Peyer's patch (tissue), 4 donors: ENCODE results near the gene CLK1. TPM values are rescaled to one million over a fixed set of nuclear protein-coding genes. Genes with fewer than 3 reads are reported as not detected.

Source experiments
- DNase-seq, 3 donors: peaks; one replicate each; pipeline ENCODE4 v3.0.0-alpha.2; 2017 to 2019
- H3K27ac ChIP-seq, 4 donors: fragments of 200-600 bp; sonication (generic); one replicate each; pipeline ENCODE4 v1.5.1; 2016 to 2019
- H3K27me3 ChIP-seq, 2 donors: fragments of 200-600 bp; sonication (generic); one replicate each; pipeline ENCODE4 v1.5.1; 2019
- H3K36me3 ChIP-seq, 3 donors: fragments of 200-600 bp; sonication (generic); one replicate each; pipeline ENCODE4 v1.5.1; 2016 to 2019
- H3K4me1 ChIP-seq, 4 donors: fragments of 200-600 bp; sonication (generic); one replicate each; pipeline ENCODE4 v1.5.1; 2016 to 2019
- H3K4me3 ChIP-seq, 4 donors: fragments of 200-600 bp; sonication (generic); 1 replicate in 3 of 4; 2 replicates in 1 of 4; pipeline ENCODE4 v1.5.1; 2016 to 2019; ENCODE audit warnings: mild to moderate bottlenecking in 1 of 4
- H3K9me3 ChIP-seq, 4 donors: fragments of 200-600 bp; sonication (generic); one replicate each; pipeline ENCODE4 v1.5.1; 2016 to 2019; ENCODE audit warnings: mild to moderate bottlenecking in 1 of 4
- POLR2A ChIP-seq, 2 donors: fragments of 450-650 bp; IDR thresholded peaks; one replicate each; pipeline ENCODE4 v1.5.1; 2017; ENCODE audit warnings: antibody characterized with exemption in 2 of 2, mild to moderate bottlenecking in 2 of 2, moderate library complexity in 2 of 2
- total RNA-seq, 4 donors: library from RNA; depleted of rRNA; stranded (reverse); fragments of >200 nt; gene quantifications; one replicate each; pipeline ENCODE4 v1.1.0, GENCODE V29; 2016
- TF ChIP-seq, protein P1 (sequence below), 6 experiments: fragments of 450-650 bp in 4 of 6; fragments of 200-600 bp in 2 of 6; sonication (generic) in 1 of 6; IDR thresholded peaks; one replicate each; pipeline ENCODE4 v1.5.1; 2017 to 2019; ENCODE audit warnings: antibody characterized with exemption in 6 of 6, mild to moderate bottlenecking in 3 of 6, moderate library complexity in 1 of 6

Gene CLK1
- total RNA-seq, 4 donors from 2014 or later = 119 to 173 (median 144) TPM

GRCh38 chr2:200873560-200873959 lies 9.1 kb upstream of the CLK1 start:
- Histone ChIP-seq H3K36me3 (peaks cover 0 to 70% (median 0%) of the 10 kb centered on the region in 3 donors), H3K27ac (no peak overlapping the region), H3K4me1 (peaks cover 0 to 4% (median 0%) of the 10 kb centered on the region in 4 donors), H3K9me3 (no peaks in the 10 kb centered on the region), H3K27me3 (no peaks in the 10 kb centered on the region), H3K4me3 (no peak overlapping the region)
- no peak for DNase-seq
- TF ChIP-seq, protein P1, sequence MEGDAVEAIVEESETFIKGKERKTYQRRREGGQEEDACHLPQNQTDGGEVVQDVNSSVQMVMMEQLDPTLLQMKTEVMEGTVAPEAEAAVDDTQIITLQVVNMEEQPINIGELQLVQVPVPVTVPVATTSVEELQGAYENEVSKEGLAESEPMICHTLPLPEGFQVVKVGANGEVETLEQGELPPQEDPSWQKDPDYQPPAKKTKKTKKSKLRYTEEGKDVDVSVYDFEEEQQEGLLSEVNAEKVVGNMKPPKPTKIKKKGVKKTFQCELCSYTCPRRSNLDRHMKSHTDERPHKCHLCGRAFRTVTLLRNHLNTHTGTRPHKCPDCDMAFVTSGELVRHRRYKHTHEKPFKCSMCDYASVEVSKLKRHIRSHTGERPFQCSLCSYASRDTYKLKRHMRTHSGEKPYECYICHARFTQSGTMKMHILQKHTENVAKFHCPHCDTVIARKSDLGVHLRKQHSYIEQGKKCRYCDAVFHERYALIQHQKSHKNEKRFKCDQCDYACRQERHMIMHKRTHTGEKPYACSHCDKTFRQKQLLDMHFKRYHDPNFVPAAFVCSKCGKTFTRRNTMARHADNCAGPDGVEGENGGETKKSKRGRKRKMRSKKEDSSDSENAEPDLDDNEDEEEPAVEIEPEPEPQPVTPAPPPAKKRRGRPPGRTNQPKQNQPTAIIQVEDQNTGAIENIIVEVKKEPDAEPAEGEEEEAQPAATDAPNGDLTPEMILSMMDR (IDR thresholded peaks at IDR 0.05) = no peak
- TF ChIP-seq POLR2A (IDR thresholded peaks at IDR 0.05) = no peak

DNA sequence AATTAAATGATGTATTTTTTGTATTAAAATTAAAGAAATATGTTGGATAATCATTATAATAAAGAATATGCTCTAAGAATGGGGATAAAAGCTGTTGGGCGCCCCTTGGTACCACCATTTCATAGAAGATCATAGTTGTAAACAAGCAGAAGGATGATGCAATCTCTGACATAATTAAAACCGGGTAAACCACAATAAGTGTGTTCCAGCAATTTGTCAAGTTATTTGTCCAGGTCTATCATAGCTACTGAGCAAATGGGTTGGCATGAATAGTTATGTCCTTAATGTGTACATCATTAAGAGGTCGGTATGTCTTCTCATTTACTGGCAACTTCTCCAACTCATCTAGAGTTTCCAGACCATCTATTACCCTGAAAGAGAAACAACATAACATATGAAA lies 6.7 kb upstream of the CLK1 start:
- H3K36me3 ChIP-seq = peaks cover 0 to 54% (median 0%) of the 10 kb centered on the region in 3 donors
- DNase-seq = no peak
- TF ChIP-seq, protein P1 (IDR thresholded peaks at IDR 0.05) = no peak
- TF ChIP-seq POLR2A (IDR thresholded peaks at IDR 0.05) = no peak
- H3K9me3 ChIP-seq = no peaks in the 10 kb centered on the region
- no peaks in the 10 kb centered on the region for H3K4me1 ChIP-seq
- no peak overlapping the region for H3K27ac ChIP-seq
- no peaks in the 10 kb centered on the region for H3K27me3 ChIP-seq
- H3K4me3 ChIP-seq = no peak overlapping the region

DNA sequence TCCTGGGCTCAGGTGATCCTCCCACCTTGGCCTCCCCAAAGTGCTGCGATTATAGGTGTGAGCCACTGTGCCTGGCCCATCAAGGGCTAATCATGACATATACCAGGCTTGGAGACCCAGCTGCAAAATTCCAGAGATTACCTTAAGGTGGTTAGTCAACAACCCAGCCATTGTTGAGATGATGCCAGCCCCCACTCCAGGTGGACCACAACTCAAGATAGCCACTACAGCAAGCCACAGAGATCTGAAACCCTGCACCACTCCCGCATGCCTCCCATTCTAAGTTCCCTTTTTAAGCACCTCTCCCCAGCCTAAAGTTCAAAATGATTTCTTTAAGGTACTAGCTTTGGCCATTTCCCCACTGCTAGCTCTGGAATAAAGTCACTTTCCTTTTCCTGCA lies 4.6 kb upstream of the CLK1 start:
- no peaks in the 10 kb centered on the region for H3K9me3 ChIP-seq
- peaks cover 0 to 34% (median 0%) of the 10 kb centered on the region in 3 donors for H3K36me3 ChIP-seq
- H3K4me3 ChIP-seq = no peak overlapping the region
- TF ChIP-seq, protein P1 (IDR thresholded peaks at IDR 0.05) = no peak
- TF ChIP-seq POLR2A (IDR thresholded peaks at IDR 0.05) = no peak
- H3K27me3 ChIP-seq = no peaks in the 10 kb centered on the region
- peaks cover 0 to 5% (median 2%) of the 10 kb centered on the region in 4 donors for H3K4me1 ChIP-seq
- no peak overlapping the region for H3K27ac ChIP-seq
- DNase-seq = no peak

DNA sequence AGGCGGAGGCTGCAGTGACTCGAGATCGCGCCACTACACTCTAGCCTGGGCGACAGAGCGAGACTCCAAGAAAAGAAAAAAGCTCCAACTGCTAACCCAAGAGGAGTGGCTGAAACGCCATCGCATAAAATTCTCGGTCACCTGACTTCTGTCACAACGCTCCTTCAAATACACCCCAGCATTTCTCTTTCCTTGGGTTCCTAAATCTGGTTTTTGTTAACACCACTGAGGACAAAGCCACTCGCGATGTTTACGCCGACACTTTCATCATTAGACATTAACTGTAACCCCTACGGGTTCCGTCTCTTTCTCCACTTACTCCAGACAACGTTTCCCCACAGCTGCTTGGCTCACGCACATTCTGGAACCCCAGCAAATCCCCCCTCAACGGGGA lies 679 bp downstream of the CLK1 start:
- no peaks in the 10 kb centered on the region for H3K9me3 ChIP-seq
- peaks cover 0 to 29% (median 11%) of the 10 kb centered on the region in 4 donors for H3K4me1 ChIP-seq
- H3K27me3 ChIP-seq = no peaks in the 10 kb centered on the region
- TF ChIP-seq POLR2A (IDR thresholded peaks at IDR 0.05) = no peak
- TF ChIP-seq, protein P1 (IDR thresholded peaks at IDR 0.05) = no peak
- H3K36me3 ChIP-seq = peaks cover 0 to 27% (median 0%) of the 10 kb centered on the region in 3 donors
- peak overlapping the region; percentile 95 to 100 (median 98) for H3K27ac ChIP-seq
- H3K4me3 ChIP-seq = peak overlapping the region; percentile 78 to 95 (median 81)
- DNase-seq = no peak

- peak overlapping the region; percentile 78 to 95 (median 81) for H3K4me3 ChIP-seq
- peak overlapping the region; percentile 95 to 100 (median 98) for H3K27ac ChIP-seq
- no peaks in the 10 kb centered on the region for H3K9me3 ChIP-seq
- peaks cover 0 to 39% (median 5%) of the 10 kb centered on the region in 3 donors for H3K36me3 ChIP-seq
- DNase-seq = no peak
- peak; percentile 14 to 29 for TF ChIP-seq POLR2A (IDR thresholded peaks at IDR 0.05)
- TF ChIP-seq, protein P1 (IDR thresholded peaks at IDR 0.05) = no peak
- peaks cover 0 to 37% (median 11%) of the 10 kb centered on the region in 4 donors for H3K4me1 ChIP-seq
- no peaks in the 10 kb centered on the region for H3K27me3 ChIP-seq
Measured at GRCh38 chr2:200862532-200863000, 1.9 kb downstream of the CLK1 start.
